Gastrocnemius medialis (tissue), 4 donors: Measurements from ENCODE around the gene KRT1. TPM values are rescaled to one million over a fixed set of nuclear protein-coding genes. Genes with fewer than 3 reads are reported as not detected.

Source experiments
- ATAC-seq, 2 donors: fragments of 150-250 bp; one replicate each; pipeline ENCODE4 v1.9.1; 2016
- DNase-seq, 2 donors: peaks; one replicate each; pipeline ENCODE4 v3.0.0-alpha.2; 2019
- H3K27ac ChIP-seq, 4 donors: fragments of 200-600 bp; sonication (generic); 1 replicate in 1 of 4; 2 replicates in 3 of 4; pipeline ENCODE4 v1.5.1; 2016 to 2018; ENCODE audit warnings: mild to moderate bottlenecking in 2 of 4, moderate library complexity in 1 of 4
- H3K27me3 ChIP-seq, 3 donors: fragments of 200-600 bp; sonication (generic) in 2 of 3; 1 replicate in 1 of 3; 2 replicates in 2 of 3; pipeline versions ENCODE4 v1.5.1 to v1.6.0; 2016 to 2019; ENCODE audit warnings: mild to moderate bottlenecking in 1 of 3, moderate library complexity in 1 of 3
- H3K36me3 ChIP-seq, 2 donors: fragments of 200-600 bp; sonication (generic) in 1 of 2; one replicate each; pipeline ENCODE4 v1.5.1; 2017 to 2018
- H3K4me1 ChIP-seq, 2 donors: fragments of 200-600 bp; sonication (generic) in 1 of 2; one replicate each; pipeline ENCODE4 v1.5.1; 2016 to 2017; ENCODE audit warnings: mild to moderate bottlenecking in 2 of 2
- H3K4me3 ChIP-seq, 4 donors: fragments of 200-600 bp; sonication (generic) in 3 of 4; 1 replicate in 1 of 4; 2 replicates in 3 of 4; pipeline ENCODE4 v1.5.1; 2016 to 2019; ENCODE audit warnings: mild to moderate bottlenecking in 2 of 4
- H3K9me3 ChIP-seq, 3 donors: fragments of 200-600 bp; sonication (generic) in 2 of 3; 1 replicate in 1 of 3; 2 replicates in 2 of 3; pipeline ENCODE4 v1.5.1; 2016 to 2019
- POLR2A ChIP-seq, 2 donors: fragments of 450-650 bp; IDR thresholded peaks; one replicate each; pipeline ENCODE4 v1.6.1; 2017; ENCODE audit warnings: antibody characterized with exemption in 2 of 2, mild to moderate bottlenecking in 2 of 2, moderate library complexity in 2 of 2
- in situ Hi-C, 4 donors: fragments of 200-750 bp; cut with MboI; loops; one replicate each; pipeline versions ENCODE4 v1.15.0 to v1.8.0; 2017; ENCODE audit warnings: low sequenced_read_pairs in 4 of 4
- intact Hi-C: fragments of 100-400 bp; cut with DNase I; formaldehyde crosslinking; loops from one replicate; pipeline ENCODE4 v1.15.1; 2023; ENCODE audit warnings: low total_unique reads
- total RNA-seq, 4 donors: library from RNA; depleted of rRNA; stranded (reverse); fragments of >200 nt; gene quantifications; one replicate each; pipeline versions ENCODE4 v1.1.0 to v1.2.3, GENCODE V29; 2016
- TF ChIP-seq, protein P1 (sequence below), 5 experiments: fragments of 450-650 bp in 3 of 5; fragments of 200-600 bp in 2 of 5; sonication (generic) in 2 of 5; IDR thresholded peaks in 4 of 5; conservative IDR thresholded peaks in 1 of 5; 1 replicate in 4 of 5; 2 replicates in 1 of 5; pipeline ENCODE4 v1.5.1; 2016 to 2019; ENCODE audit warnings: antibody characterized with exemption in 5 of 5, mild to moderate bottlenecking in 3 of 5, moderate library complexity in 3 of 5

The KRT1 gene
- total RNA-seq, 4 donors from 2014 or later = not detected

DNA sequence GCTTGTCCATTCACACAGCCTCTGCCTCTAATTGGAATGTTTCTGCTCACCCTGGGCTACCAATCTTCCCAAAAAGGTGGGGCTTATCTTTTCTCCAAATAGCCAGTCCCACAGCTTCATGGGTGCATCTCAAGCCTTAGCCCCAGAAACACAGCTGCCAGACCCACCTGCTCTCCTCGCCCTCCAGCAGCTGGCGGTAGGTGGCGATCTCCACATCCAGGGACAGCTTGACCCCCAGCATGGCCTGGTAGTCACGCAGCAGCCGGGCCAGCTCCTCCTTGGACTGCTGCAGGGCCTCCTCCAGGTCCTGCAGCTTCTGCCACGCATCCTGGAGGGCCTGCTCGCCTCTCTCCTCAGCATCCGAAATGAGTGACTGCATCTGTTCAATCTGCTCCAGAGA is 12.0 kb upstream of the KRT1 start:
- intact Hi-C loops = no loop called here
- in situ Hi-C loops = no loop called here
- Histone ChIP-seq H3K27ac (no peak overlapping the region), H3K4me1 (peaks cover 0 to 7% of the 10 kb centered on the region in 2 donors), H3K27me3 (peaks cover 30 to 40% (median 35%) of the 10 kb centered on the region in 3 donors), H3K36me3 (no peaks in the 10 kb centered on the region), H3K4me3 (no peak overlapping the region), H3K9me3 (no peaks in the 10 kb centered on the region)
- DNase-seq (no peak), ATAC-seq (no peak)
- no peak for TF ChIP-seq POLR2A (IDR thresholded peaks at IDR 0.05)
- TF ChIP-seq, protein P1, sequence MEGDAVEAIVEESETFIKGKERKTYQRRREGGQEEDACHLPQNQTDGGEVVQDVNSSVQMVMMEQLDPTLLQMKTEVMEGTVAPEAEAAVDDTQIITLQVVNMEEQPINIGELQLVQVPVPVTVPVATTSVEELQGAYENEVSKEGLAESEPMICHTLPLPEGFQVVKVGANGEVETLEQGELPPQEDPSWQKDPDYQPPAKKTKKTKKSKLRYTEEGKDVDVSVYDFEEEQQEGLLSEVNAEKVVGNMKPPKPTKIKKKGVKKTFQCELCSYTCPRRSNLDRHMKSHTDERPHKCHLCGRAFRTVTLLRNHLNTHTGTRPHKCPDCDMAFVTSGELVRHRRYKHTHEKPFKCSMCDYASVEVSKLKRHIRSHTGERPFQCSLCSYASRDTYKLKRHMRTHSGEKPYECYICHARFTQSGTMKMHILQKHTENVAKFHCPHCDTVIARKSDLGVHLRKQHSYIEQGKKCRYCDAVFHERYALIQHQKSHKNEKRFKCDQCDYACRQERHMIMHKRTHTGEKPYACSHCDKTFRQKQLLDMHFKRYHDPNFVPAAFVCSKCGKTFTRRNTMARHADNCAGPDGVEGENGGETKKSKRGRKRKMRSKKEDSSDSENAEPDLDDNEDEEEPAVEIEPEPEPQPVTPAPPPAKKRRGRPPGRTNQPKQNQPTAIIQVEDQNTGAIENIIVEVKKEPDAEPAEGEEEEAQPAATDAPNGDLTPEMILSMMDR (IDR thresholded peaks at IDR 0.05 in 4 of 5, conservative IDR thresholded peaks at IDR 0.05 in 1 of 5) = no peak

DNA sequence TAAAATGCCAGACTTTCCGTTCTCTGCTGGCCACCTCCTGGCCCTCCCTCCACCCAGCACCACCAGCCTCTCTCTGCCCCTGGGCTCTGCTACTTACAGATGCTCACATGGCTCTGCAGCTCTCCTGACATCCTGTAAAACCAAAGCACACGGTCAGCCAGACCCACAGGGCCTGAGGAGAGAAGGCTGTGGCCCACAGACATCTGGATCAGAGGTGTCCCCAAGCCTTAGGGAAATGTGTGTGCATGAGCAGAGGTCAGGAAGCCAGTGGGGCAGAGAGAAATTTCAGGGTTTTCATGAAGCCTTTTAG is 11.6 kb upstream of the KRT1 start:
- Histone ChIP-seq H3K9me3 (no peaks in the 10 kb centered on the region), H3K27ac (no peak overlapping the region), H3K4me1 (peaks cover 0 to 7% of the 10 kb centered on the region in 2 donors), H3K36me3 (no peaks in the 10 kb centered on the region), H3K27me3 (peaks cover 30 to 40% (median 35%) of the 10 kb centered on the region in 3 donors), H3K4me3 (no peak overlapping the region)
- in situ Hi-C loops (no loop called here), intact Hi-C loops (no loop called here)
- ATAC-seq (no peak), DNase-seq (no peak)
- TF ChIP-seq POLR2A (IDR thresholded peaks at IDR 0.05) = no peak
- TF ChIP-seq, protein P1 (IDR thresholded peaks at IDR 0.05 in 4 of 5, conservative IDR thresholded peaks at IDR 0.05 in 1 of 5) = no peak

DNA sequence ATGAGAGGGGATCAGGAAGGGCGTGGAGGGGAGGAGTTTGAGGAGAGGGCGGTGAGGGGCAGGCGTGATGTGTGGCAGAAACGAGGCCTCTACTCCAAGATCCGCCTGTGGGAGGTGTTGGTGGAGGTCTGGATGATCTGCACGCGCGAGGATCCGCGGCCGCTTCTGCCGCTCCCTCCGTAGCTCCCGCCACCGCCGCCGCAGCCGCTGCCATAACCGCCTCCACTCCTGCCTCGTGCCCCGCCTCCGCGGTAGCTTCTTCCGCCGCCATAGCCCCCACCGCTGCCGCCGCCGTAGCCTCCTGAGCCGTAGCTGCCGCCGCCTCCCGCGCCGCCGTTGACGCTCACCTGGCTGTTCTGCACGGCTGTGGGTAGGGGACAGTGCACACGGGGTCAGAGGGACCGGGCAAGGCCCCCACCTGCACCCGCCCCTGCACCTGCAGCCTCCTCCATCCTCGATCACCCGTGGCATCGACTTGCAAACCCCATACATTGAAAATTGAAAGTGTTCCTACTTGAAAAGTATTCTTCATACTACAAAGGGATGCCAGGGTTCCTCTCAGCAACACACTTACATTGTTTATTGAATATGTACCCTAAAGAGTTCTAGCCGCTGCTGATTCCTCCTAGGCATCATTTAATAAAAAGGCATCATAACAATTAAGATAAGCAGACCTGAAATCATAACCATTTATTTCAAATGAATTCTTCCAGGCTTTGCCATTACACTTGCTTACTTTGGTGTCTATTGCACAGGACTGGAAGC is 11.1 kb upstream of the KRT1 start:
- in situ Hi-C loops (no loop called here), intact Hi-C loops (no loop called here)
- H3K36me3 ChIP-seq = no peaks in the 10 kb centered on the region
- TF ChIP-seq, protein P1 (IDR thresholded peaks at IDR 0.05 in 4 of 5, conservative IDR thresholded peaks at IDR 0.05 in 1 of 5) = no peak
- no peaks in the 10 kb centered on the region for H3K9me3 ChIP-seq
- DNase-seq (no peak), ATAC-seq (no peak)
- no peak overlapping the region for H3K27ac ChIP-seq
- peaks cover 0 to 7% of the 10 kb centered on the region in 2 donors for H3K4me1 ChIP-seq
- peaks cover 27 to 40% (median 40%) of the 10 kb centered on the region in 3 donors for H3K27me3 ChIP-seq
- H3K4me3 ChIP-seq = peak overlapping the region in 1 of 4 donors; percentile 13

DNA sequence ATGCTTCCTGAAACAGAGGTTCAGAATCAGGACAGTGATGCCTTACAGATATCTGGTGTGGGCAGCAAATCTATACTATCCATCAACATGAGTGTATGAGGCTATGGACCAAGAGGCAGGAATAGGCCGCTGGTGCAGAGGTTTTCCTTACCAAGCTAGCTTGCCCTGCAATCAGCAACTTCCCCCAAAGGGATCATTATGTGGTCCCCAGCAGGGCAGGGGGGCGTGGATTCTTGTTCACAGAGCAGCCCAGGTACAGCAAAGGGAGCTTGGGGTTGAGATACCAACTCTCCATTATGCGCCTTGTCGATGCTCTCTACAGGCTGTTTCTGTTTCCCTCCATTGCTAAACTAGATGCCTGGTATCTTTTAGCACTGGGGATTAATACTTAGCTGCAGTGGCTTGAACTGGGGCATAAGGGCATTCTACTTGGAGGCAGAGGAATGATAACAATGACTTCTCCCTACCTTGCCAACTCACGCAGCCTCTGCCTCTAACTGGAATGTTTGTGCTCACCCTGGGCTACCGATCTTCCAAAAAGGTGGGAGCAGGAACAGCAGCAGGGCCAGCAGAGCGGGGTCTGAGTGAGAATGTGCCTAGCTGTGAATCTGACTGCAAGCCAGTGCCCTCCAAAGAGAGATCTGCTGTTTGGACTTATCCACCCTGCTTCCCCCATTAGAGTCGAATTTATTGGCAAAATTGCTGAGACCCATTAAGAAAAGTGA is 10.3 kb upstream of the KRT1 start:
- TF ChIP-seq POLR2A (IDR thresholded peaks at IDR 0.05) = no peak
- TF ChIP-seq, protein P1 (IDR thresholded peaks at IDR 0.05 in 4 of 5, conservative IDR thresholded peaks at IDR 0.05 in 1 of 5) = no peak
- Histone ChIP-seq H3K27ac (no peak overlapping the region), H3K27me3 (peaks cover 29 to 40% (median 36%) of the 10 kb centered on the region in 3 donors), H3K4me1 (peaks cover 0 to 7% of the 10 kb centered on the region in 2 donors), H3K4me3 (no peak overlapping the region), H3K36me3 (no peaks in the 10 kb centered on the region), H3K9me3 (no peaks in the 10 kb centered on the region)
- no peak for ATAC-seq
- in situ Hi-C loops (no loop called here), intact Hi-C loops (no loop called here)
- DNase-seq = no peak
